NT2/D1 (cell line): Measurements from ENCODE around the gene ZBTB16.

Source experiments
- SUZ12 ChIP-seq: IDR thresholded peaks from 2 replicates; pipeline ENCODE4 v1.6.1; 2011; ENCODE audit not compliant: insufficient read length, insufficient read depth; ENCODE audit errors: extremely low read depth
- YY1 ChIP-seq: IDR thresholded peaks from 2 replicates; pipeline ENCODE4 v1.6.1; 2011; ENCODE audit not compliant: insufficient read length, insufficient read depth

DNA sequence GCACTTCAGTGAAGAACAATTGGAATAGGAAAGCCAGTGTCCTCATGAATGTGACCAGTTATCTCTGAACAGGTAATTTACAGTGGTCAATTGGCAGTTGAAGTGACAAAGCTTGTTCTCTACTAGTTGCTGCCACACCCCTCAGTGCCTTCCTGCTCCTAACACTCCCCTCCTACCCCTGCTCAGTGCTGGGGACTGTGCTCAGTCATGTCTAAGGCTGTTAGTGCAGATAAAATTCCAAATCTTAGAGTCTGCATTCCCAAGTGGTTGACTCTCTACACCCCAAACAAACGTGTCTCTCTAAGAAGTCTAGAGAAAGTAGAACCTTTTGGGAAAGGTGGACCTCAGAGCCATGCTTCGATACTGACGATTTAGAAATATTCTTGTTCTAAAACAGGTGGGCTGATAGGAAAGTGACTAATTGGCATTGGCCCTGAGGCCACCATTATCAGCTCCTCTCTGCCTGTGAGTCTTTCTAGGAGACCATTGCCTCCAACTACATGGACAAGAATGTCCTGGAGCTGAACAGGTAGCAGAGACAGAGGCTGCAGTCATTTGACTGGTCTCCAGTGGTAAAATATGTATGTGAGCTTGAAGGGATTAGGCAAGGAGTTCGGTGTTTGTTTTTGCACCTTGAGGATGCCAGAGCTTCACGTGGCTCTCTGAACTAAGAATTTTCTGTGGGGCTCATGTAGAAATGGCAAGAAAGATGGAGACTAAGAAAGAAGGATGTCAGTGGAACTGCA is 214.6 kb downstream of the ZBTB16 start:
- TF ChIP-seq YY1 (no peak), SUZ12 (no peak)
